NB4 (cell line): ENCODE measurements around the gene MPPE1.

Experiments used
- MYC ChIP-seq: IDR thresholded peaks from 2 replicates; pipeline ENCODE4 v1.6.1; 2011; ENCODE audit warnings: low read depth, low read length
- POLR2A ChIP-seq: IDR thresholded peaks from 2 replicates; pipeline ENCODE4 v1.6.1; 2011; ENCODE audit warnings: mild to moderate bottlenecking; ENCODE audit not compliant: insufficient read length; ENCODE audit errors: extremely low read depth
- TF ChIP-seq, protein P1 (sequence below): IDR thresholded peaks from one replicate; pipeline ENCODE4 v1.5.1; 2012; ENCODE audit warnings: low read depth, low read length
- TF ChIP-seq, protein P2 (sequence below): IDR thresholded peaks from 2 replicates; pipeline ENCODE4 v1.6.1; 2011; ENCODE audit warnings: low read depth, low read length

- TF ChIP-seq, protein P1, sequence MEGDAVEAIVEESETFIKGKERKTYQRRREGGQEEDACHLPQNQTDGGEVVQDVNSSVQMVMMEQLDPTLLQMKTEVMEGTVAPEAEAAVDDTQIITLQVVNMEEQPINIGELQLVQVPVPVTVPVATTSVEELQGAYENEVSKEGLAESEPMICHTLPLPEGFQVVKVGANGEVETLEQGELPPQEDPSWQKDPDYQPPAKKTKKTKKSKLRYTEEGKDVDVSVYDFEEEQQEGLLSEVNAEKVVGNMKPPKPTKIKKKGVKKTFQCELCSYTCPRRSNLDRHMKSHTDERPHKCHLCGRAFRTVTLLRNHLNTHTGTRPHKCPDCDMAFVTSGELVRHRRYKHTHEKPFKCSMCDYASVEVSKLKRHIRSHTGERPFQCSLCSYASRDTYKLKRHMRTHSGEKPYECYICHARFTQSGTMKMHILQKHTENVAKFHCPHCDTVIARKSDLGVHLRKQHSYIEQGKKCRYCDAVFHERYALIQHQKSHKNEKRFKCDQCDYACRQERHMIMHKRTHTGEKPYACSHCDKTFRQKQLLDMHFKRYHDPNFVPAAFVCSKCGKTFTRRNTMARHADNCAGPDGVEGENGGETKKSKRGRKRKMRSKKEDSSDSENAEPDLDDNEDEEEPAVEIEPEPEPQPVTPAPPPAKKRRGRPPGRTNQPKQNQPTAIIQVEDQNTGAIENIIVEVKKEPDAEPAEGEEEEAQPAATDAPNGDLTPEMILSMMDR: no peak
- TF ChIP-seq POLR2A (no peak), MYC (no peak)
- TF ChIP-seq, protein P2, sequence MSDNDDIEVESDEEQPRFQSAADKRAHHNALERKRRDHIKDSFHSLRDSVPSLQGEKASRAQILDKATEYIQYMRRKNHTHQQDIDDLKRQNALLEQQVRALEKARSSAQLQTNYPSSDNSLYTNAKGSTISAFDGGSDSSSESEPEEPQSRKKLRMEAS: no peak
Measured at GRCh38 chr18:11906176-11906575, 1.9 kb downstream of the MPPE1 start.
